DLD1 (cell line): Measurements from ENCODE around the gene EEF1B2.
"Not testable (repeated sequence)": the region's sequence is repeated elsewhere in the genome, so short reads cannot be mapped to it uniquely, and the experiment has no call there.

Experiments used
- in situ Hi-C: cut with HindIII; loops from 2 replicates; pipeline ENCODE4 v1.10.0; 2017; ENCODE audit warnings: low sequenced_read_pairs

EEF1B2 gene

GRCh38 chr2:206159346-206160124 is at the start of gene EEF1B2, which contains the start of gene NDUFS1:
Gene EEF1B2 (plus strand): TSS chr2:206159895. CDS start chr2:206159980, 85 bp downstream.
Gene NDUFS1 (minus strand): TSS chr2:206159444. CDS start chr2:206153678, 5,766 bp downstream.
- in situ Hi-C loops = no loop called here

DNA sequence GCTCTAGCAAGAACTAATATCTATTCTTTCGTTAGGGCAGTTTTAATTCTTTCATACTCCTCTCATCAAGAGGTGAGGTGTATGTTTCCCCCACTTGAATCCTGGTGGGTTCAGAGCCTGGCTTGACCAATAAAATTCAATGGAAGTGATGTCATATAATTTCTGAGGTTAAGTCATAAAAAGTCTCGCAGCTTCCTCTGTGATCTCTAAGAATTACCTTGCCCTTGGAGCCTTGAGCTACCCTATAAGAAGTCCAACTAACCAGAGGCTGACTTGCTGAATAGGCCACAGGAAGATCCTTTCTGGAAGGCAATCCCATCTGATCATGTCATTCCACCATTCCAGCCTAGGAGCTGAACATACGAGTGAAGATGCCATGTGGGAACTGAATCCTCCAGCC is 47.6 kb upstream of the EEF1B2 start:
- in situ Hi-C loops = no loop called here

DNA sequence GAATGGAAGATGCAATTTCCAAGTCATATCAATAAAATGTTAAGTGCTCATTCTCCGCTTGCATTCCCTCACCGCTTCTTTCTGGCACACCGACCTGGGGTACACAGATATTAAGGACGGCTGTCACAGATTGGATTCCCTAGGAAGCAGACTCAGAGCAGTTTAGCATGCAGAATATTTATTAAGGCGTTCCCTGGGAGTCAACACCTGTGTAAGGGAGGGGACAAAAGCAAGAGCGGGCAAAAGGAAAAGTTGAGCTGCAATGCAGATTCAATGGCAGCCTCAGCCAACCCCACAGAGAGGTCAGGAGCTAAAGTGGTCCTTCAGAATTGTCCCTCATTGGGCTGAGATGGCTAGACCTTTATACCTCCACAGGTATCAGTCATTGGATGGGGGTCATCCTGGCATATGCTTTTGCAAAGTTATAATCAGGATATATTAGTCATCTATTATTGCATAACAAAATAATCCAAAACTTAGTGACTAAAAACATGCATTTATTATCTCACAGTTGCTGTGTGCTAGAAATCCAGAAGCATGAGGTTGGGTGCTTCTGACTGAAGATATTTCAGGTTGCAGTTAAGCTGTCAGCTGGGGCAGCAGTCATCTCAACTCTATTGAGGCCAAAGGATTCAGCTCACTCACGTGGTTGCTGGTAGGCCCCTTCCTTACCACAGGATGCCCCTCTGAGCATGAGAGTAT is 46.7 kb upstream of the EEF1B2 start:
- in situ Hi-C loops = no loop called here

DNA sequence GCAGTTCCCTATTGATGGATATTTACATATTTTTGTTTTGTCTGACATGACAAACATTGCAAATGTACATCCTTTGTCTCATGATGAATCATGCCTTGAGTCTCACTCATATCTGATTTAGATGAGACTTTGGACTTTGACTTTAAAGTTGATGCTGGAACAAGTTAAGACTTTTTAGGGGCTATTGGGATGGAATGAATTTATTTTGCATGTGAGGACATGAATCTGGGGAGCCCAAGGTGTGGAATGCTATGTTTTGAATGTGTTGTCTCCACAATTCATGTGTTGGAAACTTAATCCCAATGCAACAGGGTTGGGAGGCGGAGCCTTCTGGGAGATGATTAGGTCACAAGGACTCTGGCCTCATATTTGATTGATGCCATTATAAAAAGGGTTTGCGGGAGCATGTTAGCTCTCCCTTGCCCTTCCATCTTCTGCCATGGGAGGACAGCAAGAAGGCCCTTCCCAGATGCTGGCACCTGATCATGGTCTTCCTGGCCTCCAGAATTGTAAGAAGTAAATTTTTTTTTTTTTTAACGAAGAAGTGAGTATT is 44.6 kb upstream of the EEF1B2 start:
- in situ Hi-C loops = no loop called here

DNA sequence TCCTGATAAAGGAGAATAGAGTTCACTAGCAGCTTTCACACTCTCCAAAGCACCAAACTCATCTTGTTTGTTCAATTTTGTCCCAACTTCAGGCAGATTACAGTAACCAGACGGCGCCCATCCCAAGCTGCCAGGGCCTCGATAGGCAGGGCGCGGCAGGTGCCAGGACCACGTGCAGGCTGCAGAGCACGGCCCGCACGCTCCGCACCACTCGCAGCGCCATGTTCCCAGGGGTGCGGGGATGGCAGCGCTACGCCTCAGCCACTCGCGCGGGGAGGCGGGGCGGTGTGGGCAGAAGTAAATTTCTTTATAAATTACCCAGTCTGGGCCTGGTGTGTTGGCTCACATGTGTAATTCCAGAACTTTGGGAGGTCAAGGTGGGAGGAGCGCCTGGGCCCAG is 43.4 kb upstream of the EEF1B2 start:
- in situ Hi-C loops = no loop called here

DNA sequence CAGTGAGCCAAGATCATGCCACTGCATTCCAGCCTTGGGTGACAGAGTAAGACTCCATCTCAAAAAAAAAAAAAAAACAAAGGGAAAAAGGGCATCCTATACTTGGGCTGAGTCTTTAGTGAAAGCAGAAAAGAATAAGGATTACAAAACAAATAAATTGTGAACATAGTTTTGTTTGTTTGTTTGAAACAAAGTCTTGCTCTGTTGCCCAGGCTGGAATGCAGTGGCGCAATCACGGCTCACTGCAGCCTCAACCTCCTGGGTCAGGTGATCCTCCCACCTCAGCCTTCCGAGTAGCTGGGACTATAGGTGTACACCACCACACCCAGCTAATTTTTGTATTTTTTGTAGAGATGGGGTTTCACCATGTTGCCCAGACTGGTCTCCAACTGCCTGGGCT is 37.1 kb upstream of the EEF1B2 start:
- in situ Hi-C loops = not testable (repeated sequence)

- in situ Hi-C loops = no loop called here
Measured at GRCh38 chr2:206125901-206126300, 33.8 kb upstream of the EEF1B2 start.

GRCh38 chr2:206127656-206128055 is 32.0 kb upstream of the EEF1B2 start:
- in situ Hi-C loops = no loop called here

- in situ Hi-C loops = no loop called here
Measured at GRCh38 chr2:206143451-206143850, 16.2 kb upstream of the EEF1B2 start.

DNA sequence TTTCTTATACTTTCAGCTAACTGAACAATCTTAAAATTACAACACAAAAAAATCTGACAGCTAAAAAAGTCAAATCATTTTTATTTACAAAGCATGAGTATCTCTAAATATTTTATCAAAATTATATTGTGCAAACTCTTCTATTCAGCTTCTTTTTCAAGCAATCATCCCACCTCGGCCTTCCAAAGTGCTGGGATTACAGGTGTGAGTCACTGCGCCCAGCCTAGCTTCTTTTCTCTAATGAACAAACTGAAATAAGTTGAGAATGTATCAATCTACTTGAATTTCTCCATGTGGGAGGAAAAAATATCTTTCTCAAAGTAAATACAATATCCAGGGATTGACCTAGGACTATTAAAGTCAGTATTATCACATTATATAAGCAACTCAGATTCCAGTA is 15.3 kb upstream of the EEF1B2 start:
- in situ Hi-C loops = no loop called here

- in situ Hi-C loops = no loop called here
Measured at GRCh38 chr2:206145665-206146064, 14.0 kb upstream of the EEF1B2 start.

- in situ Hi-C loops = no loop called here
Measured at GRCh38 chr2:206149330-206149729, 10.4 kb upstream of the EEF1B2 start.

- in situ Hi-C loops = no loop called here
Measured at GRCh38 chr2:206150168-206150567, 9.5 kb upstream of the EEF1B2 start.

- in situ Hi-C loops = no loop called here
Measured at GRCh38 chr2:206150631-206151030, 9.1 kb upstream of the EEF1B2 start.

DNA sequence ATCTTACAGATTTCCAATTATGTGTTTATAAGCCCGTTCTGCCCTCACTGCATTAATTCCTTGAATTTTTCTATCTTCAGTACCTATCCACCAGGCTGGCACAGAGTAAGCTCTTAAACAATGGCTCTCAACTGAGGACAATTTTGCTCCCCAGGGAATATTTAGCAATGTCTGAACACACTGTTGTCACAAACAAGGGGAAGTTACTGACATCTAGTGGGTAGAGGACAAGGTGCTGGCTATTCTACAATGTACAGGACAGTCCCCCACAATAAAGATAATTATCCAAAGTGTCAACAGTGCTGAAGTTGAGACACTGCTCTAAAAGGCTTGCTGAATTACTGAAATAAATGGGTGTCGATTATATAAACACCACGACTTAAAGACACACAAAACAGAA is 5.5 kb upstream of the EEF1B2 start:
- in situ Hi-C loops = no loop called here

DNA sequence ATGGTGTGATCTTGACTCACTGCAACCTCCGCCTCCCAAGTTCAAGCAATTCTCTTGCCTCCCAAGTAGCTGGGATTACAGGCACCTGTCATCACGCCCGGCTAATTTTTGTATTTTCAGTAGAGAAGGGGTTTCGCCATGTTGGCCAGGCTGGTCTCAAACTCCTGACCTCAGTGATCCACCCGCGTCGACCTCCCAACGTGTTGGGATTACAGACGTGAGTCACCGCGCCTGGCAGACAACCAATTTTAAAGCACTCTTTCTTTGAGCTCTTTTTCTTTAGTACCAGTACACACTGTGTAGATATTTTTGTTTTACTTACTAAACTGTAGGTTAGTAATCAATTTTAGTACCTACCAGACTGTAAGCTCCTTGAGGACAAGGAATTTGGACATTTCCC is 2.7 kb upstream of the EEF1B2 start:
- in situ Hi-C loops = not testable (repeated sequence)

- in situ Hi-C loops = no loop called here
Measured at GRCh38 chr2:206158563-206159345, 941 bp upstream of the EEF1B2 start.

GRCh38 chr2:206160125-206160806 is 571 bp downstream of the EEF1B2 start:
- in situ Hi-C loops = no loop called here

GRCh38 chr2:206160807-206161179 is 1.1 kb downstream of the EEF1B2 start:
- in situ Hi-C loops = no loop called here

GRCh38 chr2:206162401-206162800 is 2.7 kb downstream of the EEF1B2 start:
- in situ Hi-C loops = not testable (repeated sequence)
